GM19351 (cell line): ENCODE measurements around the gene TBC1D2B.

ENCODE experiments used
- ATAC-seq: cut with Tn5 transposase; IDR thresholded peaks from one replicate; pipeline ENCODE4 v1.9.1; 2021; ENCODE audit warnings: mild to moderate bottlenecking, moderate library complexity; ENCODE audit not compliant: unreplicated experiment

TBC1D2B gene

GRCh38 chr15:78097667-78098066 lies 20.2 kb upstream of the TBC1D2B start:
- no peak for ATAC-seq

DNA sequence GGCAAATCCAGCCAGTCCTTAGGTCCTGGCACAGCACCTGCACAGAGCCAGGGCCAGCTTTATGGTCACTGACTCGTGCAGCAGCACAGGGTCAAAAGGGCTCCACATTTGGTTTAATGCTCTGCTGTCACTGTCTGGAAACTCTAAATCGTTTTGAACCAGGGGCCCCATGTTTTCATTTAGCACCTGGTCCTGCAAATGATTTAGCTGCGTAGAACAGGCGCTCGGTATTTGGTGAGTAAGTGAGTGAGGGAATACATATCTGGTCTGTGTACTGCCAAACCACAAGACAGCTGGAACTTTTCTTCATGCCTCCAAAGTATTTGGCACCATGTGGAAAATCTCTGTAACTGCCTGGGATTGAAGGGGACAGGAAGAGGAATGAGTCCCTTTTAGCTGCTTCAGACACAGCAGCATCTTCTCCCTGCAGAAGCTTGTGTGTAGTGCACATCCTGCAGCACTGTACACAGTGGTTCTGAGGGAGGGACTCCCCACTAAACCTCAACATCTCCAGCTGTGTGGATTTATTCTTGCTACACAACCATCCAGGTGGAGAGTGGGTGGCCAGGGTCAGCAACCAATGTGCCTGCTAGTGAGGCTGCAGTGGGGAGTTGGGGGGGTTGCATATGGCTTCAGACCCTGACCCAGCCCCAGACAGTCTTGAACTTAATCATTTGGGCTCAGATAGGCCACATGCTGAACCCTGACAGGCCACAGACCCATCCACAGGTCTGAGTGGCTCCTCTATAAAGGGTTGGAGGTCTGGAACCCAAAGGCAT lies 15.9 kb upstream of the TBC1D2B start:
- no peak for ATAC-seq

DNA sequence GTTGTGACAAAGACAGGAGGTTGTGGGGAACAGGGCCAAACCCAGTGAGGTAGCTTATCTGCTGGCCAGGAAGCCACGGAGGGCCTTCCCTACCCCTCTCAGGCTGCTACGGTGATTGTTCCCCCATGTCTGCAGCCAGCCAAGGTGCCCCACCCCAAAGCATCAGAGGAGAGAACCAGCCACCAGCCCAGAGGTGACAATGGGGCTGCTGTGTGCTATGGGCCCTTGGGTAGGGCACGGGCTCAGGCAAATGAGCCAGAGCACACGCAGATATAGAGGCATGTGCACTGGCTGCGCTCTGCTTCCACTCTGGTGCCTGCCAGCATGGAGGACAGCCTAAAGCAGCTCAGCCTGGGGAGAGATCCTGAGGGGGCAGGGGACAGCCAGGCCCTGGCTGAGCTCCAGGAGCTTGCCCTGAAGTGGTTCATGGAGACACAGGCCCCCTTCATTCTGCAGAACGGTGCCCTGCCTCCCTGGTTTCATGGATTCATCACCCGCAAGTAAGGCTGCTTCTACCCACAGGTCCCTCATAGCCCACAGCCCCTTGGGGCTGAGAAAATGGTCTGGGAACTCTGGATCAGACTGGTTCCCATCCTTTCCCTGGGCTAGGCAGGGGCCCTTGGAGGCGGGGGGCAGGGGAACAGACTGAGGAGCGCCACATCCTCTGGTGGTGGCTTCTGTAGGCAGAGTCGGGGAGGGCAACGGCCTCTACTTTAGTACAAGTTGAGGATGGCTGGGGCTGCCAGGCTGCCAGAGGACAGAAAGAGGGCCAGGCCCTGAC lies 14.9 kb upstream of the TBC1D2B start, which contains the start of gene SH2D7:
SH2D7 (plus strand) TSS at position 301 of the 781 bp plus-strand sequence; CDS start at position 325, 24 bp downstream.
- ATAC-seq, result no peak

- no peak for ATAC-seq
These were observed 13.0 kb upstream of the TBC1D2B start for GRCh38 chr15:78090422-78091063.

DNA sequence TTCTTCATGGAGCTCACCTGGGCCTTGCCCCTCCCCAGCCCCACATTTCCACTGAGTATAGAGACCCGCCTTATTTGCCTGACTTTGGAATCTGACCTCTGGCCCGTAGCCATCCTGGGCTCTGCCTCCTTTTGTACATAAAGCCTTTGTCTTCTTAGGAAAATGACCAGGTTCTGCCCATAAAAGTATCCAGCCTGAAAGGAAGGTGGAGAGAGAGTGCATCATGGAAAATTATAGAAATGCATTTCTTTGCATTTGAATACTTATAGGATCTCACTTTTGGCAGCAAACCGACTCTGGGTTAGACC lies 11.2 kb upstream of the TBC1D2B start:
- no peak for ATAC-seq

DNA sequence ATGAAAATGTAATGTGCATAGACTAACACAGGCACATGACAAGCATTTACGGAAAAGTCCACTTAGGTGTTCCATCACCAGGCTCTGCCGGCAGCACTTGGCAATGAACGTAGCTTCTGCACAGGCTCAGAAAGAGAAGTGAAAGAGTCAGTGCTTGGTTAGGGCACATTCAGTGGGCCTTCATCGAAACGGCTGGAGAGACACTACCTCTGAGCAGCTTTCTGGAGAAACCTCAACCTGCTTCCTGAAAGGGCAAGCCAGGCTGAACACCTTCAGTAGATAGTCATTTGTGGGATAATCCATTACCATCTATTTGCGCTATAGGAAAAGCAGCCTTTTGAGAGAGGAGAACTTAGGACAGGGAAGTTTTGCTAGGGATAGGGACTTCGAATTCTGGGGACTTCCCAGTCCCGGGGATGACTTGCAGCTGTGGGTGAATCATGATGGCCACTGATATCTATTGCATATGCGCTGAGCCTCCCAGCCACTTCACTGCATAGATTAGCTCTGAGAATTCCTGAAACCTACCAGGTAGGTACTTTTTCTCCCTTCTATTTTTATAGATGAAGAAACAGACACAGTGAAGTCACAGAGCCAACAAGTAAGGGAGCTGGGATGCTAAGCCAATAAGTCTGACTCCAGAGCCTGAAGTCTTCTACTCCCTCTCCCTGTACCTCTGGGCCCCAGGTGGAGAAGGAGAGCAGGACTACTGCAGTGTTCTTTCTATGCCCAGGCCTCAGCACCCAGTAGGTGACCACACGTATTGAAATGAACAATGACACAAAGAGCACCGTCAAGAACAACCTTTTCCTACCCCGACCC lies 10.7 kb upstream of the TBC1D2B start:
- peak; percentile 75 for ATAC-seq

- no peak for ATAC-seq
These were observed 8.4 kb upstream of the TBC1D2B start for GRCh38 chr15:78085928-78086327.

DNA sequence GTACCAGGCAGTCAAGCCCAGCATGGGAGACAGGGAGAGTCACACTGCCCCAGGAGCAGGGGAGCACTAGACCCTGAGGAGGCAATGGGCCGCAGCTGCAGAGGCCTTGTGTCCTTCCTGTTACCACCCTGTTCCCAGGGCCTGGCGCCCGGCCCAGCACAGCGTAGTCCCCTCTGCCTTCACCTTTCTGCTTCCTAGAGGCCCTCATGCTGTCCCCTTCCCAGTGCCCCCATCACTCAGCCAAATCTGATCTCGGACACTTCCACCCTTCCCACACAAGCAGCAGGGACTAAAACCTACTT lies 6.9 kb upstream of the TBC1D2B start:
- no peak for ATAC-seq

DNA sequence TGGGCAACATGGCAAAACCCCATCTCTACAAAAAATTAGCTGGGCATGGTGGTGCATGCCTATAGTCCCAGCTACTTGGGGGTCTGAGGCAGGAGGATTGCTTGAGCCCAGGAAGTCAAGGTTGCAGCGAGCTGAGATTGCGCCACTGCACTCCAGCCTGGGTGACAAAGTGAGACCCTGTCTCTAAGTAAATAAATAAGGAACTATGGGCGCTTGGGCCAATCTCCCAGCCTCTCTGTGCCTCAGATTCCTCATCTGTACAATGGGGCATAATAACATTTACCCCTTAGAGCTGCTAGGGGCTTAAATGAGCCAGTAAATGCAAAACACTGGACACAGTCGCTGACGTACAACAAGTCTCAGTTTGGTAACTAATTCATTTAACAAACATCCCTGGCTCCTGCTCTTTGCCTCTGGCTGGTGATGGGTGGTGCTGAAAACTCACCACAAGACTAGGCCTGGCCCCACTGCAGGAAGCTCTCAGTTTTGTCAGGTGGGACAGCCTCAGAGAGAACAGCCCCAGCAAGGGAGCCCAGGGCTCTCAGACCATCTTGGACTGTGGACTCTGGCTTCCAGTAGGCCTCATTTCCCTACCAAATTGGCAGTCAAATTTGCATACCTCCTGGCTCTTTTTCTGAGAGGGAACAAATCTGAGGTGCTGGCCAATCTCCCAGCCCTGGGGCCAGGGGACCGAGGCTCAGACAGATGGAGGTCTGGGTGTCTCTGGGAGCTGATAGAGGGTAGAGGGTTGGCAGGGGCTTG lies 6.4 kb upstream of the TBC1D2B start:
- no peak for ATAC-seq

DNA sequence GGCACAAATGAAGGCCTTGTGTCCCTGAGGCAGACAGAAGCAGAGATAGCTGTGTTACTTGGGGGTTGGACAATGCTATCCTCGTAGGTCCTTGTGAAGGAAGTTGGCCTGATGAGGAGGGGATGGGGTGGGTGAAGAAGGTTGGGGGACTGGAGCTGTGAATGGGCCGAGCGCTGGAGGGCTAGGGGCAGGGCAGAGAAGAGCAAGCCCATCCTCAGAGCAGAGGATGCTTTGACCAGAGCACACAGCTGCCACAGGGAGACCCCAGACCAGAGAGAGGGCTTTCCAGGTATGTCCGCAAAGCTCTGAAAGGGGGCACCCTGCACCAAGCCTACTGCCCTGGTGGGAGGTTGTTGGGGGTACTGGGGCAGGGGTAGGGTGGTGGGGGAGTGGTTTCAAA lies 5.7 kb upstream of the TBC1D2B start:
- no peak for ATAC-seq

GRCh38 chr15:78082743-78083110 lies 5.2 kb upstream of the TBC1D2B start:
- no peak for ATAC-seq

DNA sequence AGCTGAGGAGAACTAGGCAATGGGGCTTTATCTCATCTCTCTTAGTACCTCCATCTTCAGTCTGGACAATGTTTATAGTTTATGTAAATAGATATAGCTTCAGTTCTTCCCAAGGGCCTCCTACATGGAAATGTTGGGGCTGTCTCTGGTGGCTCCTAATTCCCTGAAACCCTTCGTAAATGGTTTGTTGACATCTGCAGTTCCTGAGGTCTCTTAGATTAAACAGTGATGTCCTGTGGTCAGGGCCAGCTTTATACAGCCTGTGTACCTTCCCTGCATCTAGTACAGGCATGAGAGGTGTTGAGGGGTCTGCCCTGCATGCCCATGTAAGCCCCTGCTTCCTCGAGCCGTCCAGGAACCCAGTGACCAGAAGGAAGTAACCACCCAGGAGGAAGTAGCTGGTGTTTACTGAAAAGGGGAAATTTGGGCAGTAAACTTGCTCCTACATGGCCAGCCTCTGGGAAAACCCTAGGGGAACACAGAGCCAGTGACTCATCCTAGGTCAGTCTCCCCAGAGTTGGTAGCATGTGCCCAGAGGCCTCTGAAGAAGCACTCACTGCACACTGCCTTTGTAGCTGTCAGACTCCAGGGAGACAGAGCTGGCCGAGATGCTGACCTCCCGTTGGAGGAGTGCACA lies 4.7 kb upstream of the TBC1D2B start:
- ATAC-seq, result no peak

DNA sequence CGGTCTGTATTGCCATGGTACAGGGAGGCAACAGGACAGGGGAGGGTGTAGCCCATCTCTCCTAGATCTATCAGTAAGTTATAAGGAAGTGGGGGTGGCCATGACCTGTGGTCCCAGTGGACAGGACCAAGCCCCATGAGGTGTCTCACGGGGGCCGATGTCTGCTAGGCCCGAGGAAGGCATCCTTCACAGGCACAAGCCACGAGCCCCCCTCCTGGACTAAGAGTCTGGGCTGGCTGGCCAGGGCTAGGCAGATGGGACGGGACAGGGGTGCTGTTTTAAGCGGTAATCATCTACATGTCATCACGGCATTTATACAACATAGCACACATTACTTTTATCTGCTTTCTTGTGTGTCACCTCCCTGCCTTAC lies 2.6 kb upstream of the TBC1D2B start:
- no peak for ATAC-seq

- ATAC-seq, result no peak
These were observed 2.0 kb upstream of the TBC1D2B start for GRCh38 chr15:78079298-78080087.

- ATAC-seq, result no peak
These were observed 330 bp upstream of the TBC1D2B start for GRCh38 chr15:78077871-78078210.

- no peak for ATAC-seq
These were observed 1.1 kb downstream of the TBC1D2B start for GRCh38 chr15:78076231-78077052.

DNA sequence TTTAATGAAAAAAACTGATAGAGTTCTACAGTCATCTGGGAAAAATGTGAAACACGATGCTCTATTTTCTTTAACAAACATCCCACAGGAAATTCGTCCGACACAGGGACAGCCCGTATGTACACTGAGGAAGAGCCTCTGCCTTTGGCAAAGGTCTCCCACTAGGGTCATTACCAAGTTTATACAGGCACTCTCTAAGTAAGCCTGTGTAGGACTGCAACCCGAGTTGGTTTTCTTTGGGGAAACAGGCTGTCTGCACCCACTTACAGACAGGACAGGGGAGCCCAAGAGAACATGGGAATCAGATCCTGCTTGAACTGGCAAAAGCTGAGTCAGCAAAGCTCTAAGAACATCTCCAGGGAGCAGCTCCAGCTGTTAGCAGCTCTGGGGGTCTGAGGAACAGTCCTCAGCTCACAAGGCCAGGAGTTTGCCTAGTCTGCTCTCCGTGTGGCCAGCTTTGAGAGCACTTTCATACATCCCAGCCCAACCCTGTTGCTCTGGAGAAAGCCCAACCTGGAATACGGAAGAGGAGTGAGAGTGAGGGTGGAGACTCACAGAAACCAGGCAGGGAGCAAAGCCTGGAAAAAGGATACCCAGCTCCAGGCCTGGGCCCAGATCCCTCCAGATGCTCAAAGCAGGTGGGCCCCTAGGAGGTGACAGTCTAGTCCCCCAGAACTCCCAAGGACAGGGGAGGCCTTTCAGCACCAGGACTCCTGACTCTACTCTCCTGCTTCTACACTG lies 1.9 kb downstream of the TBC1D2B start:
- ATAC-seq, result no peak
